HG02943 (cell line): ENCODE data around the gene CBFA2T2.
"Not testable (repeated sequence)": the region's sequence is repeated elsewhere in the genome, so short reads cannot be mapped to it uniquely, and the experiment has no call there.

Experiments
- ATAC-seq: cut with Tn5 transposase; IDR thresholded peaks from one replicate; pipeline ENCODE4 v1.9.1; 2021; ENCODE audit warnings: mild to moderate bottlenecking, low read depth, moderate library complexity; ENCODE audit not compliant: unreplicated experiment

CBFA2T2 gene

DNA sequence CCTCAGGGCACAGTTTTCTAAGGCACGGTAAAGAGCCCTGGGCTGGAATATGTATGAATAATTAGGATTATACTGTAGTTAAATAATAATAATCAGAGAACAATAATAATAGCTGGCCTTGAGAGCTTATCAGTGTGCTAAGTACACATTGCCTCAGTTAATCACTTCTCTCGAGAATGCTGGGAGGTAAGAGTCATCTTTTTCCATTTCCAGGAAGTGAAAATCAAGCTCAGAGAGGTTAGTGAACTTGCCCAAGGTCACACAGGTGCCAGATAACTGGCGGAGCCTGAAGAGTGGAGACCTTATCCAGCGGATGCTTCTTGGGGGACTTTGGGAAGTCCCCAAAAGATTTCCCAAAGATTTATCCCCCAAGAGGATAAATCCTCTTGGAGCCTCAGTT is 19.4 kb upstream of the CBFA2T2 start:
- no peak for ATAC-seq

- no peak for ATAC-seq
These were observed 19.0 kb upstream of the CBFA2T2 start for GRCh38 chr20:33470866-33471265.

DNA sequence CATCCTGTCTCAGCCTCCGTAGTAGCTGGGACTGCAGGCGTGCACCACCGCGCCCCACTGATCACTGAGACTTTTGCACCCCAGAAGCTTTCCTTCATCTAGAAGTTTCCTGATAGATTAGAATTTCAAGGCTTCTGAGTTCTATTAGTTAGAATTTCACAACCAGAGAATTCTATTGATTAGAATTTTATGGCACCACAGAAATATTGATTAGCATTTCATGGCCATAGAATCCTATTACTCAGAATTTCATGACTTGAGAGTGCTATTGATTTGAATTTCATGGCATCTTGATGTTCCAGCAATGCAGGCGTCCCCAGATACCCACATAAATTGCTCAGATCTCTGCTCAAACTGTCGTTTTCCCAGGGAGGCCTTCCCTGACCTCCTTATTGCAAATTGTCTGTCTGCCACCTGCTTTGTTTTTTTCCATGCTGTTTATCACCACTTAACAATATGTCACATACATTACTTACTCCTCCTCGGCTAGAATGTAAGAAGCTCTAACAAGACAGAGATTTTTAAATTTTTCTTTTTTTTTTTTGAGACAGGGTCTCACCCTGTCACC is 16.9 kb upstream of the CBFA2T2 start:
- ATAC-seq, result no peak

DNA sequence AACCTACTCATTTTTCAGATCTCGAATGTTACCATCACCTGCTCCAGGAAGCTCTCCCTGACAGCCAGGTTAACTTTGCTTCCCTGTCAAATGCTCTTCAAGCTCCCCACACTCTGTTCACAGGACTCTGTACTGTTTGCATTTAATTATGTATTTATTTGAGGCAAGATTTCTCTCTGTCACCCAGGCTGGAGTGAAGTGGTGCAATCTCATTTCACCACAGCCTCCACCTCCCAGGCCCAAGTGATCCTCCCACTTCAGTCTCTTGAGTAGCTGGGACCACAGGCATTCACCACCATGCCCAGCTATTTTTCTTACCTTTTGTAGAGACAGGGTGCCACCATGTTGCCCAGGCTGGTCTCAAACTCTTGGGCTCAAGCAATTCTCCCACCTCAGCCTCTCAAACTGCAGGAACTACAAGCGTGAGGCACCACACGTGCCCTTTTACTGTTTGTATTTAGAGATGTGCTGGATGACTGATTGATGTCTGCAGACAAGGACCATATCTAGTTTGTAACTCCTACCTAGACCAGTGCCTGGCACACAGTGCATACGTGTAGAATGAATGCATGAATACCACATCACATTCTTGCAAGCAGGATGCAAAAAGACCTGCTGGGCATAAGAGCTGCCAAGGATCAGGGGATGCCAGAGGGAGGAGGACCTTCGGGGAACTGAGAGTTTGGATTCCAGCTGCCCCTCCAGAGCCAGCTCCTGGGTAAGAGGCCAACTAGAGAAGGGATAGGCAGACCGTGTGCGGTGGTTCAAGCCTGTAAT is 15.6 kb upstream of the CBFA2T2 start:
- no peak for ATAC-seq

DNA sequence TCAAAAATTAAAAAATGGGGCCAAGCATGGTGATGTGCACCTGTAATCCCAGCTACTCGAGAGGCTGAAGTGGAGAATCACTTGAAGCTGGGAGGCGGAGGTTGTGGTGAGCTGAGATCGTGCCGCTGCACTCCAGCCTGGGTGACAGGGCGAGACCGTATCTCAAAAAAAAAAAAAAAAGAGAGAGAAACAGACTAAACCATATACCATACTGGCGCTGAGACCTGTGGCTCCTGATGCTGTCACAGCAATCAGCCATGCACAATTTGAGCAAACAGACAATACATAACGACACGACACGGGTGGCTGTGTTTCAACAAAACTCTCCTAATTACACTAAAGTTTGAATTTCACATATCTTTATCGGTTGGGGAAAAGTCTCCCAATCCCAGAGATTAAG is 14.9 kb upstream of the CBFA2T2 start:
- ATAC-seq, result no peak

DNA sequence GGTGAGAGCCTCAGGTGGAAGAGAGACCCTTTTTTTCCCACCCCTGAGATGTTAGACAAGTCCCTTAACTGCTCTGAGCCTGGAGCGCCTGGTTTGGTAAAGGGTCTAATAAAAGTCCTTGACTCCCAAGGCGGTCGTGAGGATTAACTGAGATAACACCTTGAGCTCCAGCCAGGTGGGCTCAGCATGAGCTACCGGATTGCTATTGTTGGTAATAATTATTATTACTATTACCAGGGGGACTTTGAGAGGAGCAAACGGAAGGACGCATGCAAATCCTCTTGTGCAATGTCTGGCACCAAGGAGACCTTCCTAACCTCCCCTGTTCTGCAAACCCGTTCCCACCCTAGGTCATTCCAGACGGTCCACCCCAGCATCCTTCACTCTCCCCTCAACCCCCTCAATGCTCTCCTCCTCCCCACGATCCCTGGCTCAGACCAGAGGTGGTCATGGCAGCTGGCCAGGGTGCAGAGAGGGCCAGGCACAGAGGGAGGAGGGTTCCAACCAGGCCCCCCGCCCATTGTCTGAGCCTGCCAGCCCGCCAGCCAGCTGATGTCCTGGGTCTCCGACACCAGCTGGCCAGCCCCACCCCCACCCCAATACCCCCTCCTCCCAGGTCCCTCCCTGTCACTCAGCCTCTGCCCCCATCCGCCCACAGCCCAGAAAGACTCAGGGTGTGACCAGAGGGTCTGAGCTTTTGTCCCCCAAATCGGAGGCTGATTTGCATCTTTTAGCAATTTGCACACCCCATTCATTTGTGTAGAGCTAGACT is 14.3 kb upstream of the CBFA2T2 start:
- no peak for ATAC-seq

DNA sequence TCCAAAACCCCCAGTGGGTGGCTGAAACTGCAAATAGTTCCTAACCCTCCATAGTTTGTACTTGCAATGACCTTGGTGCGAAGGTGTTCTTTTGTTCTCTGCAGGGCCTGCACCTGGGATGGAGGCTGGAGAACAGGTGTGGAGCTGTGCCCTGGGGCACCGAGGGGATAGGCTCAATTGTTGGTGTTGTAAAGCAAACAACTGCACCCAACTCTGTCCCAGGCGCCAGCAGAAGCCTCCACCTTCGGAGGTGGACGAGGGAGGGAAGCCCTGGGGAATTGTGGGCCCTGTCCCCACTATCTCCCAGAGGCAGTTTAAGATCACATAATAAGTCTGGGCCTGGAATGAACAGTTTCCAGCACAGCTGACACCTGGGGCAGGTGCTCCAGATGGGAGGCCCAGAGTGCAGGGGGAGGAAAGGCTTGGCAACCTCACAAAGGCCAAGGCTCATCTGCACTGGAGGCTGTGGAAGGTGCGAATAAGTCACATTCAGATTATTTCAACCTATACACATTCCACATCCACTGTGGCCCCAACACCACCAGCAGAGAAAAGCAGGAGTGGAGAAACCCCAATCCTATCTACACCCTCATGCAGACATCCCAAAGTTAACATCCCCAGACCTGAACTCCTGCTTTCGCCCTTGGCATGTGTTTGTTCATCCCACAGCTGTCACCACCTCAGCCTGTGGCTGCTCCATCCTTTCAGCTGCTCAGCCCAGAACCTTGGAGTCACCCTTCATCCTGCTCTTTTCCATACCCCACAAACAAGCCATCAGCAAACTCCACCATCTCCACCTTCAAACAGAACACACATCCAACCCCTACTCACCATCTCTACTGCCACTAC is 12.3 kb upstream of the CBFA2T2 start:
- ATAC-seq, result no peak

- no peak for ATAC-seq
These were observed 9.8 kb upstream of the CBFA2T2 start for GRCh38 chr20:33480048-33480447.

DNA sequence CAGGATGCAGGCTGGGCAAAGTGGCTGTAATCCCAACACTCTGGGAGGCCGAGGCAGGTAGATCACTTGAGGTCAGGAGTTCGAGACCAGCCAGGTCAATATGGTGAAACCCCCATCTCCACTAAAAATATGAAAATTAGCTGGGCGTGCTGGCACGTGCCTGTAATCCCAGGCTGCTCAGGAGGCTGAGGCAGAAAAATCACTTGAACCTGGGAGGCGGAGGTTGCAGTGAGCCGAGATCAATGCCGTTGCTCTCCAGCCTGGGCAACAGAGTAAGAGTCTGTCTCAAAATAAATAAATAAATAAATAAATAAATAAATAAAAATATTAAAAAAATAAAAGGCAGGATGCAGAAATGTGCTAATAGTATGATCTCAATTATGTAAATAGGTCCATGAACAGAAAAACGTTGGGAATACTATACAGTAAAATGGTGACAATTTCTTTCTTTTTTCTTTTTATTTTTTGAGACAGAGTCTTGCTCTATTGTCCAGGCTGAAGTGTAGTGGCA is 8.4 kb upstream of the CBFA2T2 start:
- ATAC-seq, result no peak

DNA sequence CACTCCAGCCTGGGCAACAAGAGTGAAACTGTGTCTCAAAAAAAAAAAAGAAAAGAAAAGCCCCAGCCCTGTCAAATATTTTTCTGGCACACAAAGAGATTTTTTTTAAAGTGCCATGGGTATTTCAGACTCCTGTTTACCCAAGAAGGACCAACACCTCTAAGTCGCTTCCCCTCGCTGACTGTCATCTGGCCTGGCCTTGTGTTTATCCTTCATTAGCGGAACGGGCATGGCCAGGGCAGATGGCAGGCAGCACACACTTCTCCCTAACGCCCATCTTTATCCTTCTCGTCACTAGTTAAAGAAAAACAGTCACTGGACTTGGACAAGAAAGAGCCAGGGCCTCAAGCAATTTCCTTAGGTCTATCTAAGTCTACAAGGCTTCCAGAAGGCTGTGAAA is 7.3 kb upstream of the CBFA2T2 start:
- ATAC-seq, result no peak

DNA sequence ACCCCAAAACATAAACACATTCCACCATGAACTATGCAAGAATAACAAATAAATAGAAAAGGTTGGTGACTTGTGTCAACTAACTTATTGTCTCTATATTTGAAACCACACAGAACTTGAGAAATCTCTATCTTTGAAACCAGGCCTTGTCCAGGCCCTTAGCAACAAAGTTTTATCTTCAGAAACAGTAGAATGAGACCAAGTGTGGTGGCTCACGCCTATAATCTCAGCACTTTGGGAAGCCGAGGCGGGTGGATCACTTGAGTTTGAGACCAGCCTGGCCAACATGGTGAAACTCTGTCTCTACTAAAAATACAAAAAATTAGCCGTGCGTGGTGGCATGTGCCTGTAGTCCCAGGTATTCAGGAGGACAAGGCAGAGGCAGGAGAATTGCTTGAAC is 6.7 kb upstream of the CBFA2T2 start:
- not testable (repeated sequence) for ATAC-seq

GRCh38 chr20:33488201-33488600 is 1.7 kb upstream of the CBFA2T2 start:
- ATAC-seq, result no peak

- ATAC-seq, result not testable (repeated sequence)
These were observed 1.0 kb upstream of the CBFA2T2 start for GRCh38 chr20:33488661-33489494.

GRCh38 chr20:33489495-33490022 is 337 bp upstream of the CBFA2T2 start:
- ATAC-seq, result peak; percentile 91

DNA sequence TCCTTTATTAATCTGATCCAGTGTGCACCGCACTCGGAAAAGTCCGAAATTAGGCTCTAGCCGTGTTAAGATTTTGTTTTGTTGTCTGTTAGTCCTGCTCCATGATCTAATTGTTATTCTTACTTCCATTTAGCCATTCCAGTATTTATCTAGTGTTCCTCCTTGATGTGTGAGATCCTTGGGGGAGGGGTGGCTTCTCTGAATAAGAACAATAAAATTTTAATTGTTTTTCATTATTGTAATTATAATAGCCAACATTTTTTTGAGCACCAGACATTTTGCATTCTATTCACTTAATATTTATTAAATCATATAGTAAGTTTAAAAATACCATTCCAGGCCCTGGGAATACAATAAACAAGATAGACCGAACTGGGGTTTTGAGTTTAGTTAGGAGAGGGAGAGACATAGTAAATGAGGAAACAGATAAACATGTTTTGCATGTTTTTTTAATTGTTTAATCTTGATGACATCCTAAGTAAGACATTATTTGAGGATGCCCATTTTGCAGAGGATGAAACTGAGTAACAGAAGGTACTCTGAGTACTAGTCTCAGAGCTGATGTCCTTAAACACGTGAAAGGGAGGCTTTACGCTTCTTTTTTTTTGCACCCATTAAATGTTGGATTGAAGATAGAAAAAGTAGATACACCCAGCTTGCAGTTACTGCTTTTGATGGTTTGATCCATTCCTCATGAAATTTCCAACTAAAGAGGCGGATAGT is 1.2 kb downstream of the CBFA2T2 start:
- ATAC-seq, result no peak

DNA sequence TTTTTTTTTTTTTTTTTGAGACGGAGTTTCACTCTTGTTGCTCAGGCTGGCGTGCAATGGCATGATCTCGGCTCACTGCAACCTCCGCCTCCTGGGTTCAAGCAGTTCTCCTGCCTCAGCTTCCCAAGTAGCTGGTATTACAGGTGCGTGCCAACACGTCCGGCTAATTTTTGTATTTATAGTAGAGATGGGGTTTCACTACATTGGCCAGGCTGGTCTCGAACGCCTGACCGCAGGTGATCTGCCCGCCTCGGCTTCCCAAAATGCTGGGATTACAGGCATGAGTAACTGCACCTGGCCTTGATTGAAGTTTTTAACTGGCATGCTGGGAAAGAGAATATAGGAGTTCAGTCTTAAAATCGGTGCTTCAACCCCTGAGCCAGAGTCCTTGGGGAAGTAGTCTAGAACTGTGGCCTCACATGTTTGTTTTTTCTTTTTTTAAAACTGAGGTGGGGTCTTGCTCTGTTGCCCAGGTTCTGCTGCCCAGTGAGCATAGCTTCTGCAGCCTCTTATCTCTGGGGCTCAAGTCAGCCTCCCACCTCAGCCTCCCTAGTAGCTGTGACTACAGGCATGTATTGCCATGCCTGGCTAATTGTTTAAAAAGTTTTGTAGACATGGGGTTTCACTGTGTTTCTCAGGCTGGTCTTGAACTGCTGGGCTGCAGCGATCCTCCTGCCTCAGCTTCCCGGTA is 3.3 kb downstream of the CBFA2T2 start:
- no peak for ATAC-seq

- ATAC-seq, result not testable (repeated sequence)
These were observed 6.9 kb downstream of the CBFA2T2 start for GRCh38 chr20:33496776-33497175.

GRCh38 chr20:33499355-33499754 is 9.5 kb downstream of the CBFA2T2 start:
- no peak for ATAC-seq
